HEK293 (cell line): ENCODE measurements around the gene SCAF4.

Experiments used
- CTCF ChIA-PET: fragments of 350-600 bp; formaldehyde crosslinking; extraction: SDS; loops from one replicate; lab custom pipeline; 2021; ENCODE audit warnings: antibody characterized with exemption; lab: Yijun Ruan, JAX
- POLR2A ChIA-PET: fragments of 300-600 bp; formaldehyde crosslinking; extraction: SDS; loops from one replicate; lab custom pipeline; 2020; ENCODE audit warnings: antibody characterized with exemption, inconsistent platforms; lab: Yijun Ruan, JAX
- H3K27ac ChIP-seq: fragments of 200-500 bp; sonication (Bioruptor generic); 2 replicates; pipeline ENCODE4 v1.5.1; 2014; ENCODE audit warnings: low read depth, low read length, control low read depth, inconsistent platforms; ENCODE audit errors: extremely low read depth
- H3K36me3 ChIP-seq, 2 experiments: fragments of 200-500 bp in 1 of 2; sonication (Bioruptor generic) in 1 of 2; 1 replicate in 1 of 2; 2 replicates in 1 of 2; pipeline ENCODE4 v1.5.1; 2014 to 2017; ENCODE audit warnings: inconsistent platforms in 2 of 2, low read length in 2 of 2; ENCODE audit not compliant: control insufficient read depth in 2 of 2, insufficient read depth in 1 of 2
- H3K4me1 ChIP-seq: fragments of 200-500 bp; sonication (Bioruptor generic); 2 replicates; pipeline ENCODE4 v1.5.1; 2014; ENCODE audit warnings: mild to moderate bottlenecking, low read length, inconsistent platforms; ENCODE audit not compliant: control insufficient read depth, insufficient read depth
- H3K4me3 ChIP-seq: 2 replicates; pipeline ENCODE4 v1.5.1; 2011; ENCODE audit warnings: low read depth, mild to moderate bottlenecking, control low read depth, low read length, moderate library complexity
- H3K9me3 ChIP-seq: fragments of 200-500 bp; sonication (Bioruptor generic); 2 replicates; pipeline ENCODE4 v1.5.1; 2014; ENCODE audit warnings: low read depth, low read length, inconsistent platforms; ENCODE audit not compliant: control insufficient read depth, insufficient read depth
- EGR2 ChIP-seq: fragments of 450-650 bp; formaldehyde crosslinking; IDR thresholded peaks from 2 replicates; pipeline ENCODE4 v1.5.1; 2016; ENCODE audit warnings: low read depth, missing biosample characterization, missing genetic modification characterization
- INSM2 ChIP-seq: fragments of 450-650 bp; formaldehyde crosslinking; IDR thresholded peaks from 2 replicates; pipeline ENCODE4 v1.5.1; 2016; ENCODE audit warnings: missing biosample characterization, missing genetic modification characterization
- OSR2 ChIP-seq: fragments of 450-650 bp; formaldehyde crosslinking; IDR thresholded peaks from 2 replicates; pipeline ENCODE4 v1.5.1; 2016; ENCODE audit warnings: missing biosample characterization, missing genetic modification characterization
- RBAK ChIP-seq: fragments of 450-650 bp; formaldehyde crosslinking; IDR thresholded peaks from 2 replicates; pipeline ENCODE4 v1.5.1; 2016; ENCODE audit warnings: missing biosample characterization, missing genetic modification characterization
- SALL2 ChIP-seq: fragments of 450-650 bp; formaldehyde crosslinking; IDR thresholded peaks from 2 replicates; pipeline ENCODE4 v1.5.0; 2017; ENCODE audit warnings: missing biosample characterization, mild to moderate bottlenecking, missing genetic modification characterization, borderline replicate concordance
- SP7 ChIP-seq: fragments of 450-650 bp; formaldehyde crosslinking; IDR thresholded peaks from 2 replicates; pipeline ENCODE4 v1.5.1; 2016; ENCODE audit warnings: missing biosample characterization, missing genetic modification characterization
- TRIM28 ChIP-seq: IDR thresholded peaks from 2 replicates; pipeline ENCODE4 v1.6.1; 2011; ENCODE audit warnings: low read length, control low read depth, borderline replicate concordance
- ZFHX2 ChIP-seq: fragments of 450-650 bp; formaldehyde crosslinking; conservative IDR thresholded peaks from 2 replicates; pipeline ENCODE4 v1.5.1; 2016; ENCODE audit warnings: missing biosample characterization, missing genetic modification characterization
- ZFP69B ChIP-seq: fragments of 450-650 bp; formaldehyde crosslinking; IDR thresholded peaks from 2 replicates; pipeline ENCODE4 v1.5.1; 2016; ENCODE audit warnings: missing biosample characterization, missing genetic modification characterization
- ZIC2 ChIP-seq: fragments of 450-650 bp; formaldehyde crosslinking; IDR thresholded peaks from 2 replicates; pipeline ENCODE4 v1.5.1; 2016; ENCODE audit warnings: missing biosample characterization, missing genetic modification characterization
- ZNF114 ChIP-seq: fragments of 450-650 bp; formaldehyde crosslinking; IDR thresholded peaks from 2 replicates; pipeline ENCODE4 v1.5.0; 2017; ENCODE audit warnings: missing biosample characterization, missing genetic modification characterization
- ZNF132 ChIP-seq: fragments of 450-650 bp; formaldehyde crosslinking; IDR thresholded peaks from 2 replicates; pipeline ENCODE4 v1.5.1; 2017; ENCODE audit warnings: missing biosample characterization, missing genetic modification characterization, borderline replicate concordance
- ZNF26 ChIP-seq: fragments of 450-650 bp; formaldehyde crosslinking; IDR thresholded peaks from 2 replicates; pipeline ENCODE4 v1.5.1; 2016; ENCODE audit warnings: missing biosample characterization, missing genetic modification characterization
- ZNF302 ChIP-seq: fragments of 450-650 bp; formaldehyde crosslinking; IDR thresholded peaks from 2 replicates; pipeline ENCODE4 v1.5.1; 2016; ENCODE audit warnings: missing biosample characterization, missing genetic modification characterization, low read depth
- ZNF433 ChIP-seq: fragments of 450-650 bp; formaldehyde crosslinking; IDR thresholded peaks from 2 replicates; pipeline ENCODE4 v1.5.1; 2016; ENCODE audit warnings: missing biosample characterization, missing genetic modification characterization, low read depth
- ZNF473 ChIP-seq: fragments of 450-650 bp; formaldehyde crosslinking; IDR thresholded peaks from 2 replicates; pipeline ENCODE4 v1.5.1; 2017; ENCODE audit warnings: missing biosample characterization, missing genetic modification characterization
- ZNF48 ChIP-seq: fragments of 450-650 bp; formaldehyde crosslinking; IDR thresholded peaks from 2 replicates; pipeline ENCODE4 v1.5.1; 2016; ENCODE audit warnings: missing biosample characterization, missing genetic modification characterization
- ZNF501 ChIP-seq: fragments of 450-650 bp; formaldehyde crosslinking; IDR thresholded peaks from 2 replicates; pipeline ENCODE4 v1.5.1; 2016; ENCODE audit warnings: missing biosample characterization, missing genetic modification characterization
- ZNF518A ChIP-seq: fragments of 450-650 bp; formaldehyde crosslinking; conservative IDR thresholded peaks from 2 replicates; pipeline ENCODE4 v1.5.1; 2016; ENCODE audit warnings: low read depth, missing biosample characterization, missing genetic modification characterization
- ZNF555 ChIP-seq: fragments of 450-650 bp; formaldehyde crosslinking; conservative IDR thresholded peaks from 2 replicates; pipeline ENCODE4 v1.5.1; 2017; ENCODE audit warnings: missing biosample characterization, mild to moderate bottlenecking, missing genetic modification characterization, inconsistent platforms
- ZNF792 ChIP-seq: fragments of 450-650 bp; formaldehyde crosslinking; IDR thresholded peaks from 2 replicates; pipeline ENCODE4 v1.5.1; 2016; ENCODE audit warnings: missing biosample characterization, missing genetic modification characterization

Gene SCAF4

GRCh38 chr21:31755027-31755426, 23.1 kb upstream of the SCAF4 start (continued):
- no peak for TF ChIP-seq ZNF518A (tag by site-specific recombination)
- TF ChIP-seq INSM2 (tag by site-specific recombination), result no peak
- no peak for TF ChIP-seq SP7 (tag by site-specific recombination)
- TF ChIP-seq ZNF132, result no peak
- TF ChIP-seq ZNF433 (tag by site-specific recombination), result no peak
- no peak for TF ChIP-seq ZIC2 (tag by site-specific recombination)
- no peak for TF ChIP-seq ZNF114 (tag by site-specific recombination)

GRCh38 chr21:31754708-31754960, 22.7 kb upstream of the SCAF4 start:
- no peak for TF ChIP-seq RBAK (tag by site-specific recombination)
- no peak for TF ChIP-seq ZNF473 (tag by site-specific recombination)
- no peak for TF ChIP-seq ZNF302 (tag by site-specific recombination)
- no peak for TF ChIP-seq ZNF48
- no peak for TF ChIP-seq SALL2 (tag by site-specific recombination)
- no peak for TF ChIP-seq ZNF792 (tag by site-specific recombination)
- no peak for TF ChIP-seq ZFHX2 (tag by site-specific recombination)
- Histone ChIP-seq H3K36me3 (no peaks in the 10 kb centered on the region), H3K27ac (no peak overlapping the region), H3K4me3 (no peak overlapping the region), H3K4me1 (no peaks in the 10 kb centered on the region), H3K9me3 (no peaks in the 10 kb centered on the region)
- ChIA-PET CTCF (no interaction called here), POLR2A (no interaction called here)

GRCh38 chr21:31753949-31754707, 22.2 kb upstream of the SCAF4 start:
- no peak overlapping the region for H3K27ac ChIP-seq
- POLR2A ChIA-PET, result no interaction called here
- H3K36me3 ChIP-seq, result no peaks in the 10 kb centered on the region
- H3K9me3 ChIP-seq, result no peaks in the 10 kb centered on the region
- no peak overlapping the region for H3K4me3 ChIP-seq
- H3K4me1 ChIP-seq, result no peaks in the 10 kb centered on the region
- CTCF ChIA-PET, result no interaction called here
- TF ChIP-seq ZFP69B (tag by site-specific recombination) (no peak), TRIM28 (no peak), OSR2 (tag by site-specific recombination) (no peak), ZNF501 (tag by site-specific recombination) (no peak), ZNF555 (tag by site-specific recombination) (no peak), EGR2 (tag by site-specific recombination) (no peak), ZNF518A (tag by site-specific recombination) (no peak), ZNF26 (tag by site-specific recombination) (no peak)
